Measurements from ENCODE around the gene CAMTA1. TPM values are rescaled to one million over a fixed set of nuclear protein-coding genes. Genes with fewer than 3 reads are reported as not detected.

Gene CAMTA1
- total RNA-seq, 1 experiment from 2014 or later: 60.0 TPM

DNA sequence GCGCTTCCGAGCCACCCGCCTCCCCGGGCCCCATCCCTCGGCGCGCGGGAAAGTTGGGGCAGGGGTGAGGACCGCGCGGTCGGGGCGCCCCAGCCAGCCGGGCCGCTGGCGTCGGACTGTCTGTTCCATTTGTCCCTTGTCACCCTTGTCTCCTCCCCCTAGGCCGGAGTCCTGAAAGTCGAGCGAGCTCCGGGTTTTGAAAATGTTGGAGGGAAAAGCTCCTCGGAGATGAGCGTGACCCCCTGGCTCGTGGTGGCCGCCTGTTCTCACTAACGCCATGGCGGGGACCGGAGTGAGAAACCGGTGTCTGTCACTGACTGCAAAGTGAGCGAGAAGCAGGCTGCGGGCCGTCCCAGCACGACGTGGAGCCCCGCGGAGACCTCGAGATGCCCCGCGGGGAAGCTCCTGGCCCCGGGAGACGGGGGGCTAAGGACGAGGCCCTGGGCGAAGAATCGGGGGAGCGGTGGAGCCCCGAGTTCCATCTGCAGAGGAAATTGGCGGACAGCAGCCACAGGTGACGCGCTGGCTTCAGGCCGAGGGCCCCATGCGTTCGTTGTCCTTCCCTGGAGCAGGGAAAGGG lies 999.3 kb downstream of the CAMTA1 start:
- TF ChIP-seq, protein P1, sequence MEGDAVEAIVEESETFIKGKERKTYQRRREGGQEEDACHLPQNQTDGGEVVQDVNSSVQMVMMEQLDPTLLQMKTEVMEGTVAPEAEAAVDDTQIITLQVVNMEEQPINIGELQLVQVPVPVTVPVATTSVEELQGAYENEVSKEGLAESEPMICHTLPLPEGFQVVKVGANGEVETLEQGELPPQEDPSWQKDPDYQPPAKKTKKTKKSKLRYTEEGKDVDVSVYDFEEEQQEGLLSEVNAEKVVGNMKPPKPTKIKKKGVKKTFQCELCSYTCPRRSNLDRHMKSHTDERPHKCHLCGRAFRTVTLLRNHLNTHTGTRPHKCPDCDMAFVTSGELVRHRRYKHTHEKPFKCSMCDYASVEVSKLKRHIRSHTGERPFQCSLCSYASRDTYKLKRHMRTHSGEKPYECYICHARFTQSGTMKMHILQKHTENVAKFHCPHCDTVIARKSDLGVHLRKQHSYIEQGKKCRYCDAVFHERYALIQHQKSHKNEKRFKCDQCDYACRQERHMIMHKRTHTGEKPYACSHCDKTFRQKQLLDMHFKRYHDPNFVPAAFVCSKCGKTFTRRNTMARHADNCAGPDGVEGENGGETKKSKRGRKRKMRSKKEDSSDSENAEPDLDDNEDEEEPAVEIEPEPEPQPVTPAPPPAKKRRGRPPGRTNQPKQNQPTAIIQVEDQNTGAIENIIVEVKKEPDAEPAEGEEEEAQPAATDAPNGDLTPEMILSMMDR (IDR thresholded peaks at IDR 0.05; ENCODE audit: insufficient read depth in 1 of 2, low read depth in 1 of 2, low read length in 1 of 2, severe bottlenecking in 1 of 2, unreplicated experiment in 1 of 2): no peak
- Histone ChIP-seq H3K36me3 (ENCODE audit: control insufficient read depth, insufficient read depth, low read length) (peaks cover 5% of the 10 kb centered on the region), H3K4me3 (ENCODE audit: low read depth, low read length) (peak overlapping the region; percentile 75), H3K4me1 (peaks cover 7% of the 10 kb centered on the region), H3K27me3 (replicated peaks; ENCODE audit: control insufficient read depth, insufficient read depth, low read length) (no peaks in the 10 kb centered on the region), H3K9me3 (peaks cover under 1% of the 10 kb centered on the region)
- no TSS peak for BruUV-seq (replicated peaks)
- Mint-ChIP-seq H3K27ac (ENCODE audit: unreplicated experiment) (no peak overlapping the region), H3K4me3 (ENCODE audit: unreplicated experiment) (peak overlapping the region; percentile 68), H3K27me3 (ENCODE audit: insufficient read depth, unreplicated experiment) (no peaks in the 10 kb centered on the region), H3K36me3 (ENCODE audit: insufficient read depth, unreplicated experiment) (peaks cover 55% of the 10 kb centered on the region), H3K4me1 (ENCODE audit: low read depth, unreplicated experiment) (peaks cover 18% of the 10 kb centered on the region), H3K9me3 (ENCODE audit: unreplicated experiment) (peaks cover 6% of the 10 kb centered on the region)
- peak in 1 of 2 experiments; percentile 39 for DNase-seq
- ChIA-PET CTCF (interaction anchor here (1.0 to 1.5 kb wide), 2 partner anchors 32 to 117 kb away, joined by 3 read pairs; no protein-coding TSS in a partner anchor), POLR2A (no interaction called here)
- intact Hi-C loops (cut with micrococcal nuclease; ENCODE audit: unreplicated experiment): no loop called here

DNA sequence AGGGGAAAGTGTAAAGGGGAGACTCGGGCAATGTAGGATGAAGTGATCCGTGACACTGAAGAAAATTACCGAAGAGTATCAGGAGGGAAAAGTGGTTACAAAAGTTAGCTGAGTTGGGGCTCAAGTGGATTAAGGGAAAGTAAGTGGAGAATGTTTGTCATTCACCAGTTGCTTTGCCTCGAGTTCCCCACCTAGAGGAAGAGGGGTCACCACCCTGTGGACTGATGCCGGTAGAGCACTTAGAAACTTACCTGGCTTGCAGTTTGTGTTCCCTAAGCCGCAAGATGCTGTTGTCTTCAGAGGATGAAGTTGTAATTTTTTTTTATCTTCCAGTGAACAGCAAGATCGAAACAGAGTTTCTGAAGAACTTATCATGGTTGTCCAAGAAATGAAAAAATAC lies 999.9 kb downstream of the CAMTA1 start:
- no peak overlapping the region for H3K27ac Mint-ChIP-seq (ENCODE audit: unreplicated experiment)
- TF ChIP-seq, protein P1 (IDR thresholded peaks at IDR 0.05; ENCODE audit: insufficient read depth in 1 of 2, low read depth in 1 of 2, low read length in 1 of 2, severe bottlenecking in 1 of 2, unreplicated experiment in 1 of 2): no peak
- Histone ChIP-seq H3K36me3 (ENCODE audit: control insufficient read depth, insufficient read depth, low read length) (peaks cover 5% of the 10 kb centered on the region), H3K9me3 (peaks cover 6% of the 10 kb centered on the region), H3K27me3 (replicated peaks; ENCODE audit: control insufficient read depth, insufficient read depth, low read length) (no peaks in the 10 kb centered on the region), H3K4me3 (ENCODE audit: low read depth, low read length) (peak overlapping the region; percentile 75), H3K4me1 (peaks cover 7% of the 10 kb centered on the region)
- BruUV-seq (replicated peaks): no TSS peak
- peak; percentile 42 to 43 for DNase-seq
- intact Hi-C loops (cut with micrococcal nuclease; ENCODE audit: unreplicated experiment): no loop called here
- peaks cover 11% of the 10 kb centered on the region for H3K9me3 Mint-ChIP-seq (ENCODE audit: unreplicated experiment)
- peaks cover 60% of the 10 kb centered on the region for H3K36me3 Mint-ChIP-seq (ENCODE audit: insufficient read depth, unreplicated experiment)
- POLR2A ChIA-PET: no interaction called here
- CTCF ChIA-PET: interaction anchor here (1.0 to 1.5 kb wide), 2 partner anchors 33 to 118 kb away, joined by 3 read pairs; no protein-coding TSS in a partner anchor
- peak overlapping the region; percentile 68 for H3K4me3 Mint-ChIP-seq (ENCODE audit: unreplicated experiment)
- no peaks in the 10 kb centered on the region for H3K27me3 Mint-ChIP-seq (ENCODE audit: insufficient read depth, unreplicated experiment)
- peaks cover 18% of the 10 kb centered on the region for H3K4me1 Mint-ChIP-seq (ENCODE audit: low read depth, unreplicated experiment)

DNA sequence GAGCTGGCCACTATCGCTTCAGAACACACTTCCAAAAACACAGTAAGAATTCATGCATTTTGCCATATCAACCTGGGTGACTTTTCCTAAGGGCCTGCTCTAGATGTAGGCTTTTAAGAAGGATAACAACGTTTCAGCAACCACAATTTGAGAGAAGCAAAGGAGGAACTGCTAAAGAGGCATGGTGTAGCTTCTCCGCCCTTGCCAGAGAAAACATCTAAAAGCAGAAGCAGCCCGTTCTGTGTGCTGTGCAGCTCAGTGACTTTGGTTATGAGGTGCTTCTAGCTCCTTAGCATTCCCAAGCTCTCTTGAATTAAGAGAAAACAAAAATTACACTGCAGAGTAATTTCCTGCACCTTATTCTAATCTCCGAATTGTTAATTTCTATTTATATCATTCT lies 1001.5 kb downstream of the CAMTA1 start:
- ChIA-PET CTCF (no interaction called here), POLR2A (no interaction called here)
- H3K9me3 Mint-ChIP-seq (ENCODE audit: unreplicated experiment): peaks cover 25% of the 10 kb centered on the region
- peaks cover 73% of the 10 kb centered on the region for H3K36me3 Mint-ChIP-seq (ENCODE audit: insufficient read depth, unreplicated experiment)
- peaks cover 17% of the 10 kb centered on the region for H3K4me1 Mint-ChIP-seq (ENCODE audit: low read depth, unreplicated experiment)
- Histone ChIP-seq H3K36me3 (ENCODE audit: control insufficient read depth, insufficient read depth, low read length) (peaks cover 7% of the 10 kb centered on the region), H3K27me3 (replicated peaks; ENCODE audit: control insufficient read depth, insufficient read depth, low read length) (no peaks in the 10 kb centered on the region), H3K4me1 (peaks cover 7% of the 10 kb centered on the region), H3K9me3 (peaks cover 20% of the 10 kb centered on the region), H3K4me3 (ENCODE audit: low read depth, low read length) (no peak overlapping the region)
- no peak for DNase-seq
- no TSS peak for BruUV-seq (replicated peaks)
- no peak overlapping the region for H3K4me3 Mint-ChIP-seq (ENCODE audit: unreplicated experiment)
- no peaks in the 10 kb centered on the region for H3K27me3 Mint-ChIP-seq (ENCODE audit: insufficient read depth, unreplicated experiment)
- H3K27ac Mint-ChIP-seq (ENCODE audit: unreplicated experiment): no peak overlapping the region
- intact Hi-C loops (cut with micrococcal nuclease; ENCODE audit: unreplicated experiment): no loop called here
- TF ChIP-seq, protein P1 (IDR thresholded peaks at IDR 0.05; ENCODE audit: insufficient read depth in 1 of 2, low read depth in 1 of 2, low read length in 1 of 2, severe bottlenecking in 1 of 2, unreplicated experiment in 1 of 2): no peak
